Pulmonary artery endothelial cell (primary cell): ENCODE results near the gene SSB. TPM values are rescaled to one million over a fixed set of nuclear protein-coding genes. Genes with fewer than 3 reads are reported as not detected.
"Not testable (repeated sequence)": the region's sequence is repeated elsewhere in the genome, so short reads cannot be mapped to it uniquely, and the experiment has no call there.

Experiments
- DNase-seq: peaks from one replicate; pipeline ENCODE4 v3.0.0-alpha.2; 2011; ENCODE audit warnings: low read depth, low spot score
- total RNA-seq: library from RNA; depleted of rRNA; stranded (reverse); fragments of >200 nt; gene quantifications from 2 replicates; pipeline ENCODE4 v1.2.3, GENCODE V29; 2014

The SSB gene
- total RNA-seq, 1 donor from 2014 or later = 115 TPM

DNA sequence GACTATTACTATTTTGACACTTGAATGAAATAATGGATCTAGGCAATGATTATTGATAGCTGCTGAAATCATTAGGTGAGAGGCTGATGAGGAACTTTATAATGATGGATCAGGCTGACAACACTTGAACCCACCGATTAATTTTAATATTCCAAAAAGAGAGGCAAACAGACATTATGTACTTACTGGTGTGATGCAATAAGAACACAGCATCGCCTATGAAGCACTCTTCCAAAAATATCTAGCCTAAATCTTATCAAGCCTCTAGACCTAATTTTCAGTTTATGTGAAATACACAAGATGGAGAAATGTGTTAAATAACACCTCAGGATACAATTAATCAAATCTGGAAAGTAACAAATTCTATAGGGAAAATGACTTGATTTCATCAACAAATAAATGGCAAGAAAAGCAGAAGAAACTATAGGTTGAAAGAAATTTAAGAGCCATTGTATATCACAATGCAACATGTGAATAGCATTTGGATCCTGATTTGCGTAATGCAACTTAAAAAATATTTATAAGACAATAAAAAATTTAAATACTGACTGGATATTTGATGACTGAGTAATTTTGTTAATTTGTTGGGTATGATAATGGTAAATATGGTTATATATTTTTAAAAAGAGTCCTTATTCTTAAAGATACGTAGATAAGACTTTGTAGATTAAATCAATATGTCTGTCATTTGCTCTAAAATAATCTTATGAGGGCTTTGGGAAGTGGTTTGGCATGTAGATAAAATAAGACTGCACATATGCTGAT, 17.2 kb upstream of the SSB start:
- DNase-seq = no peak

DNA sequence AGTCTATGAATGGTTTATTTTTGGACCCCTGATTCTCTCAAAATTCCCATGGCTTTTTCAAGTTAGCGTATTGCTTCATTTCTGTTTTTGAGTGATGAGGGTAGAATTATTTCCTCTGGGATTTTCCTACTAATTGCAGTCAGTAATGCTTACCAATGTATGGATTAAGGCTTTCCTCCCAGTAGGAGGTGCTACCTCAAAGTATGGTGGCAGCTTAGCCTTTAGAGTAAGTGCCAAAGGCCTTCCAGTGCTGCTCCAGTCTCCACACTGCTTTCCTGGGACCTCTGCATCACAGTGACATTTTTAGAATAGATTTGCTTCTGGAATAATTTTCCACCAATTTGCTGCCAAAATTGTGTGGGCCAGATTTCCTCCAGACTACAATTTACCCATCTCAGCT, 16.2 kb upstream of the SSB start:
- no peak for DNase-seq

DNA sequence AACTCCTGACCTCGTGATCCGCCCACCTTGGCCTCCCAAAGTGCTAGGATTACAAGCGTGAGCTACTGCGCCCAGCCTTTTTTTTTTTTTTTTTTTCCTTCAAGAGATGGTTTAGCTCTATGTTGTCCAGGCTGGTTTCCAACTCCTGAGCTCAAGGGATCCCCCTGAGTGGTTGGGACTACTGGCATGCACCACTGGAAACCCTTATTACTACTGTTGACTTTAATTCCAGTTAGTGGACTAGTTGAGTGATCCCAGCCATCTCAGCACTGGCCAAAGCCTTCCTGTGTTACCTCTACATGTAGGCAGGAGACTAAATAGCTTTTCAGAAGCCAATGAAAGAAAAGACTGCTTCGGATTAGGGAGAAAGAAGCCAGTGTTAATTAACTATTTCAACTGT, 8.1 kb upstream of the SSB start:
- DNase-seq = no peak

DNA sequence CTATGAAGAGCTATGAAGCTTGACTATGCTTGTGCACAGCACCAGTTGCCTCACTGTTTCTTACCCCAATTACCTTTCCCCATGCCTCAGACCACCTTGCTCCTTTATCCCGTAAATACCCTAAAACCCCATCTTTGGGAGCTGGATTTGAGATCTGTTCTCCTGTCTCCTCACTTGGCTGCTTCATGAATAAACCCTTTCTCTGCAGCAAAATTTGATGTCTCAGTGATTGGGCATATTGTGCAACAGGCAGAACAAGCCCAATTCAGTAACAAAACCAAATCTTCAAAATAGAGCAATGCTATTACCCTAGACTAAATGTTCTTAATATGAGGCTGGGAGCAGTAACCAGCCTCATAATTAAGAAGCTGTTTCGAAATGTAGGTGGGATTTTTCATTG, 3.5 kb upstream of the SSB start:
- DNase-seq = no peak

DNA sequence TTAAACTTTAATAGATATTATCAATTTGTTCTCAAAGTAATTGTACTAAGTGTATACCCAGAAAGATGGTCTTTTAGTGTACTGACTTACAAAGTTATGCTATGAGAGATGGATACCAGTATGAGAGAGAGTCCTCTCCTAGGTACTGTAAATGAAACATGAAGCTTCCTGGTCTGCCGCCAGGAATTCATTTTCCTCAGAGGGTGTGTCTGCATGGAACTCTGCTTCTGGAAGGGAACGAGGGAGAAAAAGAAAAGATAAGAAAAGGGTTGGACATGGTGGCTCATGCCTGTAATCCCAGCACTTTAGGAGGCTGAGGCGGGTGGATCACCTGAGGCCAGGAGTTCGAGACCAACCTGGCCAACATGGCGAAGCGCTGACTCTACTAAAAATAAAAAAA, 2.2 kb upstream of the SSB start:
- DNase-seq = no peak

DNA sequence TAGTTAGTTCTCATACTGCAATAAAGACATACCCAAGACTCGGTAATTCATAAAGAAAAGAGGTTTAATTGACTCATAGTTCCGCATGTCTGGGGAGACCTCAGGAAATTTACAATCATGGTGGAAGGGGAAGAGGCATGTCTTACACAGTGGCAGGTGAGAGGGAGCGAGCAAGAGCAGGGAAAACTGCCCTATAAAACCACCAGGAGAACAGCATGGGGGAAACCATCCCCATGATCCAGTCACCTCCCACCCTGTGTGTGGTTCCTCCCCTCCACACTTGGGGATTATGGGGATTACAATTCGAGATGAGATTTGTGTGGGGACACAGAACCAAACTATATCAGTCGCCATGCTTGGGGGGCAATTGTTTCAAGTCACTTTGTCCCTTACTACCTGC, 1.1 kb upstream of the SSB start:
- no peak for DNase-seq

DNA sequence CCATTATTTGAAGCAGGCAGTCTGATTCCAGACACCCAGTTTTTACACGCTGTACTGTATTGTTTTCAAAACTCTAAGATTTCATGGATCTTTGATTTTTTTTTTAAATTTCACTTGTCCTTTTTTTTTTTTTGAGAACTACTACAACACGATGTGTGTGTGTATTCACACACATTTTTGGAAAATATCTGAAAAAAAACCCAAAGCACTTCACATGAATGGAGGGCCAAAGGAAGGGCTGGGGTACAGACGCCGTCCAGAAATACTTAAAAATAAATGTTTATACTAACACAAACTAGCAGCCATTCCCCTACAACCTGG, 314 bp upstream of the SSB start:
- no peak for DNase-seq

DNA sequence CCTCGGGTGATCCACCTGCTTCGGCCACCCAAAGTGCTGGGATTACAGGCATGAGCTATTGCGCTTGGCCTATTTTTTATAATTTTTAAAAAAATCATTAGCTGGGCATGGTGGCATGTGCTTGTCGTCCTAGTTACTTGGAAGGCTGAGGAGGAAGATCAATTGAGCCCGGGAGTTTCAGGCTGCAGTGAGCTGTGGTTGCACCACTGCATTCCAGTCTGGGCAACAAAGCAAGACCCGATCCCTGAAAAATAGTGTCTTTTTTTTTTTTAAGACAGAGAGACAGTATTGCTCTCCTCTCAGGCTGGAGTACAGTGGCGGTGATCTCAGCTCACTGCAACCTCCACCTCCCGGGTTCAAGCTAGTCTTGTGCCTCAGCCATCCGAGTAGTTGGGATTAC, 4.8 kb downstream of the SSB start:
- DNase-seq = no peak

DNA sequence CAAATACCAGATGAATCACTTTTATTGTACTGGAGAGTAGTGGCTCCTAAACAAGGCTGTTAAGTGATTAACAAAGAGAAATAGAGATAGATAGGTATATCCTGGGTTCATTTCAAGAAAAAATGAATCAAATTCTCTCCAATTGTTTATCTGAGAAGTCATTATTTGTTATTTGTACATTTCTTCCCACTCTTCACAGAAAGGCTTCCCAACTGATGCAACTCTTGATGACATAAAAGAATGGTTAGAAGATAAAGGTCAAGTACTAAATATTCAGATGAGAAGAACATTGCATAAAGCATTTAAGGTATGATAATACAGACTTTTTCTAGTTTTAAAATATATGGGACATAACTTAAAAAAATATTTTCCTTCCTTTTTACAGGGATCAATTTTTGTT, 7.9 kb downstream of the SSB start:
- no peak for DNase-seq

DNA sequence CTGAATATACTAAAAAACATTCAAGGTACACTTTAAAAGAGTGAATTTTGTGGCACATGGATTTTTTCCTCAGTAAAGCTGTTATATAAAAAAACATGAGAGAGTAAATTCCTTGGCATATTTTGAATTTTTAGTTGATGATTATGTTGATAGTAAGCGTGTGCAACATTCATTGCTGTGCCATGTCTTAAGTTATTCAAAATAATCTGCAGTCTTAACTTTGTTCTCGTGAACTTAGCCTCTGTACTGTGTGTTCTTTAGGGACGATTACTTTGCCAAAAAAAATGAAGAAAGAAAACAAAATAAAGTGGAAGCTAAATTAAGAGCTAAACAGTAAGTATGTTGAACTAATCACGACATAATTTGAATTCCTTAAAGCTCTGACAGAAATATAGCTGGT, 9.6 kb downstream of the SSB start:
- DNase-seq = no peak

DNA sequence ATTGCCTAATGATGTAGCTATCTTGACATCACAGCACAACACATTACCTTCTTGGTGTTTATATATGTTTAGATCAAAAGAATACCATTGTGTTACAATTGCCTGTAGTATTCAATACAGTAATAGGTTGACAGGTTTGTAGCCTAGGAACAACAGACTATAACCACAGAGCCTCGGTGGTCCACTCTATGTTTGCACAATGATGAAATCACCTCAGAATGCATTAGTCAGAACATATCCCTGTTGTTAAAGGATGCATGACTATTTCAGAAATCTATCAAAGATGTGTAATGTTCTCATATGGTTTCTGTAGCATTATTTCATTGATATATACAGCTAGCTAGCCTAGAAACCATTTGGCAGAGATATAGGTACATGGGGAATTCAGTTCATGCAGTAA, 17.2 kb downstream of the SSB start:
- DNase-seq = no peak

DNA sequence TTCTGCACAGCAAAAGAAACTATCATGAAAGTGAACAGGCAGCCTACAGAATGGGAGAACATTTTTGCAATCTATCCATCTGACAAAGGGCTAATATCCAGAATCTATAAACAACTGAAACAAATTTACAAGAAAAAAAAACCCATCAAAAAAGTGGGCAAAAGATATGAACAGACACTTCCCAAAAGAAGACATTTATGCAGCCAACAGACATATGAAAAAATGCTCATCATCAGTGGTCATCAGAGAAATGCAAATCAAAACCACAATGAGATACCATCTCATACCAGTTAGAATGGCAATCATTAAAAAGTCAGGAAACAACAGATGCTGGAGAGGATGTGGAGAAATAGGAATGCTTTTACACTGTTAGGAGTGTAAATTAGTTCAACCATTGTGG, 18.3 kb downstream of the SSB start:
- not testable (repeated sequence) for DNase-seq

DNA sequence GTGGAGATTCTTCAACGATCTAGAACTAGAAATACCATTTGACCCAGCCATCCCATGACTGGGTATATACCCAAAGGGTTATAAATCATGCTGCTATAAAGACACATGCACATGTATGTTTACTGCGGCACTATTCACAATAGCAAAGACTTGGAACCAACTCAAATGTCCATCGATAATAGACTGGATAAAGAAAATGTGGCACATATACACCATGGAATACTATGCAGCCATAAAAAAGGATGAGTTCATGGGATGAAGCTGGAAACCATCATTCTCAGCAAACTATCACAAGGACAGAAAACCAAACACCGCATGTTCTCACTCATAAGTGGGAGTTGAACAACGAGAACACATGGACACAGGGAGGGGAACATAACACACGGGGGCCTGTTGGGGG, 18.7 kb downstream of the SSB start:
- not testable (repeated sequence) for DNase-seq

DNA sequence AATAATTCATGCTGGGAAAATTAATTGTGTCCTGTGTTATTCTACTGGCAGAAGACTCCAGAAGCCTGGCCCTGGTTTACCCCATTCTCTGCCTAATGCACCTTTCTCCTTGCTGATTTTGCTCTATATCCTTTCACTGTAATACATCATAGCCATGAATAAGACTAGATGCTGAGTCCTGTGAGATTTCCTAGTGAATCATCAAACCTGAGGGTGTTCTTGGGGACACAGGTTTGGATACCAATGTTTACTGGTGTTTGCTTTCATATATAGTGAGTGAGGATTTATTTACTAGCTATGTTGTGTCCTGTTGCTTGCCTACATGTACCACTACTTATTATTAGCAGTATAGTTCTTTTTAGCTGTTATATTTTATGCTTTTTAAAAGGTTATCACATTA, 19.6 kb downstream of the SSB start:
- no peak for DNase-seq

DNA sequence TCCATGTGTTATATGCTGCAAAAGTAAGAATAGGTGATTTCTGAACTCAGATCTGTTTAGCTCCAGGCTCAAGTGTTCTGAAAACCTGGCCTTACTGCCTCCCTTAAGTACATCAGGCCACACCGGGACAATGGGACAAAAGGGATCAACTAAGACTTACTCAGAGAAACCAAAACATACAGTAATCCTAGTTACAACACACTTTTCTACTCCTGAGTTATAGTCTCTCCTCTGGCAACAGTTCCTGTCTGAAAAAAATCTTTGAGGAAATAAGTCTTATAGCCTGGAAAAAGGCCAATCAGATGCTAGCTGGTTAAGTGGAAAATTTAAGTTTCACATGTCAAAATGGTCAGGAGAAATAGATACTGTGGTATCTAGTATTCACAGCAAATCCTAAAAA, 20.4 kb downstream of the SSB start:
- DNase-seq = no peak

DNA sequence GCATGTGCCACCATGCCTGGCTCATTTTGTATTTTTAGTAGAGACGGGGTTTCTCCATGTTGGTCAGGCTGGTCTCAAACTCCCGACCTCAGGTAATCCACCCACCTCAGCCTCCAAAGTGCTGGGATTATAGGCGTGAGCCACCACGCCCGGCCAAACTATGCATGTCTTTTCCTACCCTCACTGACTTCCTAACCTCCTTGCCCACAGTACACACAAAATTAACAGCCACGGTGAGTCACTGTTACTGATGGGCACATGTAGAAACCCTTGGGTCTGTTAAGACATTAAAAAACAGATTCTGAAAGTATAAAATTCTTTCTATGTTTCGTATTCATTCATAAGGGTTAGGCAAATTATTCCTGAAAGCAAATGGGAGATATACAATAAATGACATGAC, 21.4 kb downstream of the SSB start:
- not testable (repeated sequence) for DNase-seq

DNA sequence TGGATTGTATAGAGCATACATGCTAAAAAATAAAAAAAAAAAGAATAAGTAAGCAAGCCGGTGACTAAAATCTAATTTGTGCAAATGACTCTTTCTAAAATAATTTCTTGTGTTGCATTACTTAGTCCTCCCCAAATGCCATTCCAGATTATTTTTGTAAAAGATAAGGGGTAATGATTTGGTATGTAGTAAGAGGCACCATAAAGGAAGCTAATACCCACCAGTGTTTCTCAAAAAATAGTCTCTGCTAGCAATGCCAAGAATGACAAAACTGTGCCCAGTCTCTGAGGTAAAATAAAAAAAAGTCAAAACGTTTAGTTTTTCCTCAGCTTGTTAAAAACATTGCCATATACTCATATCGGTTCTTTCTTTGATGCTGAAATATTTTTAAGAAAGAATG, 23.4 kb downstream of the SSB start:
- DNase-seq = no peak

DNA sequence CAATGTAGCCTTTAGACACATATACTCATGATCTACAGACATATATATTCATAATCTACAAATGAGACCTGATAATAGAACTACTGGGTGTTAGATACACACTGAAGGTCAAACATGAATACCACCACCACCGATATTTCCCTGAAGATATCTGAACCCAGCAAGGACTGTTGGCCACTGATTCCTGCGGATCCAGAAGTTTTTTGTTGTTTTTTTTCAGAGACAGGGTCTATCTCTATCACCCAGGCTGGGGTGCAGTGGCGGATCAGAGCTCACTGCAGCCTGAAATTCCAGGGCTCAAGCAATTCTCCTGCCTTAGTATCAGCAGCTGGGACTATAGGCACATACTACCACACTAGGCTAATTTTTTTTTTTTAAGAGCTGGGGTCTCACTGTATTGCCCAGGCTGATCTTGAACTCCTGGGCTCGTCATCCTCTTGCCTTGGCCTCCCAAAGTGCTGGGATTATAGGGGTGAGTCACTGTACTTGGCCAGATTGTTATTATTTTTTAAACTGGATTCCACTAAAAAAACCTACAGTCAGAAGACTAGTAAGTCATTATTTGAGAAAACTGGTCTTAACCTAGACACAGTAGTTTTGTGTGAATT, 24.2 kb downstream of the SSB start:
- no peak for DNase-seq

DNA sequence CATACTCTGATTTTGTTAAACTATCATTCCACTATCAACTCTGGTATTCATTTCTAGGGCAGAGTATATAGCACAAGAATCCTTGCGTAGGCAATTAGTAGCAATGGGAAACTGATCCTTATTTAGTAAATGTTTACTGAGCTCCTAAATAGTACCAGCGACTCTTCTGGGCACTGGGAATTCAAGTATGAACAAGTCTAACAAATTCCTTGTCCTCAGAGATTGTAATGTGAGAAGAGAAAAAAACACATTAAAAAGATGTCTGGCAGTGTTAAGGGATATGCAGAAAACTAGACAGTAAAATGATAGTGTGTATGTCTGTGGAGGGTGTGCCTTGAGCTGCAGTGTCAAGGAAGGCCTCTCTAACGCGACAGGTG, 25.3 kb downstream of the SSB start:
- DNase-seq = no peak

DNA sequence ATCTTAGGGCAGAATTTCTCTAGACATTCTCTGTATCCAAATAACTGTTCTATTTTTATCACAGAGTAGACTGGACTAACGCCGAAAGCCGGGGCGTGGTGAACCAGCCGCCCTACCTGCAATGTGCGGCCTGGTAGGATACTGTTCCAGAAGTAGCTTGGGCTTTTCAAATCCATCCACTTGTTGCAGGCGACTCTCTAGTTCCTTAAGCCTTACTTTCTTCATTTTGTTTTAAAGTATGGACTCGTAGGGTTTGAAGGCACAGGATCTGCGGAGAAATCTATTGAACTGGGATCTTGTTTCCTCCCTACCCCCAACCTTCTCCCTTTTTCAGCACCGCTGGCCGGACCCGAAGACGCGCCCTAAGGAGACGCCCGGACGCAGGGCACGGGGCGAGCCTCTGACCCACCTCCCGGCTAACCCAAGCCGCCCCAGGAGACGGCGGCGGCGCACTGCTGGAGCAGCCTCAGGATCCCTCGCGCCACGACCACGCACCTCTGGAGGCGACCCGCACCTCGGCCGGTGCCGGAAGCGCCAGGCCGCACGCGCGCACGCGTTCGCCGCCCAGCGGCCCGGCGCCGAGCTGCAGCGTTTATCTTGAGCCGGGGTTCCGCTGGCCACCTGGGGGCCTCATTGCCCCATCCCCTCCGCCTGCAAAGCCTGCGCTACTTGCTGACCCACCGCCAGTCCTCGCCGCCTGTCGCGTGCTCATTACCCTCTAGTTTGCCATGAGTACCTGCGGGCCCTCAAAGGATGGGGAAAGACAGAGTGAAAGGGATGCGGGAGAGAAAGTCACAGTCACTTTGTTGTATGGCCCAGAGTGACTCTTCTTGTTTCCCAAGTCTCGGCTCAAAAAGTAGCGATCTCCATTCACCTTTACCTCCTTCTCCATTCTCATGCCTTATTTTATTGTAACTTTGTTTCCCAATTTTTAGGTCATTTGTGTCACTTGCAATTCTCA, 26.0 kb downstream of the SSB start, which contains the start of gene METTL5:
TSS of gene METTL5 (minus strand) at position 533 of the 961 bp plus-strand sequence. CDS start at position 225, 308 bp downstream.
- DNase-seq = peak; percentile 37

DNA sequence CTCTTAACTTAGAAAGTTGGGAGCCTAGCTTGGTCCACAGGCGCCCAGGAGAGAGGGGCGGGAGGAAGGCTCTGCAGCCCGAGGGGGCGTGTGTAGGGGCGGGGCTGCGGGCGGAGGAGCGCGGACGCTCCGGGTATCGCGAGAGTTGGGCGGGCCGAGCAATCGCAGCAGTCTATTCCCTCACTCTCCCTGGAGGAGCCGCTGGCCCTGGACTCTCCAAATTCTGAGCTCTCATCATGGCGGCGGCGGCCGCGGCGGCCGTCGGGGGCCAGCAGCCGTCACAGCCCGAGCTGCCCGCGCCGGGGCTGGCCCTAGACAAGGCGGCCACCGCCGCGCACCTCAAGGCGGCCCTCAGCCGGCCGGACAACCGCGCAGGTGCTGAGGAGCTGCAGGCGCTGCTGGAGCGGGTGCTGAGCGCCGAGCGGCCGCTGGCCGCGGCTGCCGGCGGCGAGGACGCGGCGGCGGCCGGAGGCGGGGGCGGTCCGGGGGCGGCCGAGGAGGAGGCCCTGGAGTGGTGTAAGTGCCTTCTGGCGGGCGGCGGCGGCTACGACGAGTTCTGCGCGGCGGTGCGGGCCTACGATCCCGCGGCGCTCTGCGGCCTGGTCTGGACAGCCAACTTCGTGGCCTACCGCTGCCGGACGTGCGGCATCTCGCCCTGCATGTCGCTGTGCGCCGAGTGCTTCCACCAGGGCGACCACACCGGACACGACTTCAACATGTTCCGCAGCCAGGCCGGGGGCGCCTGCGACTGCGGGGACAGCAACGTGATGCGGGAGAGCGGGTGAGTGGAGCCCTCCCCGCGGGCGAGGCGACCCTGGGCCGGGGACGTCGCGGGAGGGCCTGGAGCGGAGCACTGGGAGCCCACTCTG, 28.8 kb downstream of the SSB start, which contains the start of gene UBR3:
TSS of gene UBR3 (plus strand) at position 183 of the 869 bp plus-strand sequence. CDS start at position 237, 54 bp downstream.
- peak; percentile 78 for DNase-seq
